ENCODE data around the gene SNAI3. TPM values are rescaled to one million over a fixed set of nuclear protein-coding genes. Genes with fewer than 3 reads are reported as not detected.

Gene SNAI3
- total and polyA plus RNA-seq, 2 of the 4 experiments (the other 2 are of a cell fraction): 0.21 TPM; not detected in 1

- H3K36me3 ChIP-seq (ENCODE audit: control insufficient read depth, insufficient read depth, low read length): no peaks in the 10 kb centered on the region
- WGBS, 2 experiments (ENCODE audit: extremely low coverage in 2 of 2, insufficient read length in 1 of 2): 41% methylated on average over 11 of the region's 28 CpGs; no CpG with 5 or more reads in 1 of the 2 experiments
- no peak overlapping the region for H2AFZ ChIP-seq (replicated peaks; ENCODE audit: low read length, poor library complexity)
- CTCF ChIA-PET: interaction anchor here (0.7 kb wide), 1 partner anchor 1247 kb away, joined by 3 read pairs; no protein-coding TSS in a partner anchor
- H3K9me3 ChIP-seq (ENCODE audit: control insufficient read depth, insufficient read depth, low read length): no peaks in the 10 kb centered on the region
- no peak overlapping the region for H3K9ac ChIP-seq (ENCODE audit: low read depth, low read length)
- H2BK120ac ChIP-seq (ENCODE audit: low read depth, low read length): no peak overlapping the region
- intact Hi-C loops (cut with micrococcal nuclease) (no loop called here), dilution Hi-C loops (cut with HindIII; ENCODE audit: low sequenced_read_pairs, unreplicated experiment) (no loop called here), in situ Hi-C loops (cut with MboI; ENCODE audit: low sequenced_read_pairs) (no loop called here)
- ATAC-seq (ENCODE audit: low read depth) (no peak), DNase-seq (no peak)
- H3K4ac ChIP-seq (ENCODE audit: low read depth, low read length): no peak overlapping the region
- H3K23ac ChIP-seq (ENCODE audit: low read depth, low read length): no peak overlapping the region
- no peak overlapping the region for H2AK5ac ChIP-seq (ENCODE audit: low read depth, low read length)
- no peak overlapping the region for H3K4me3 ChIP-seq (ENCODE audit: insufficient read depth, low read depth, low read length)
- no peak overlapping the region for H3K27ac ChIP-seq (ENCODE audit: insufficient read depth, low read length)
- TF ChIP-seq RAD21 (IDR thresholded peaks at IDR 0.05; ENCODE audit: low read length): no peak
- TF ChIP-seq FOS (IDR thresholded peaks at IDR 0.05; ENCODE audit: low read depth, low read length): no peak
- TF ChIP-seq RFX5 (IDR thresholded peaks at IDR 0.05; ENCODE audit: low read depth, low read length): no peak
- no peak for TF ChIP-seq MXI1 (IDR thresholded peaks at IDR 0.05; ENCODE audit: borderline replicate concordance, low read depth, low read length)
- no peak for TF ChIP-seq CTCF (conservative IDR thresholded peaks at IDR 0.05; ENCODE audit: low read depth, low read length)
- H3K4me2 ChIP-seq (ENCODE audit: low read depth, low read length): no peak overlapping the region
- BruUV-seq (replicated peaks): no TSS peak
- H2BK5ac ChIP-seq (ENCODE audit: low read depth, low read length, poor library complexity, severe bottlenecking): no peak overlapping the region
- H4K5ac ChIP-seq (ENCODE audit: low read depth, low read length): no peak overlapping the region
- H2BK20ac ChIP-seq (ENCODE audit: low read depth, low read length): no peak overlapping the region
- peaks cover 7% of the 10 kb centered on the region; the same call in 1 of the 2 replicates for H4K20me1 ChIP-seq (ENCODE audit: insufficient read depth, low read length)
- H4K91ac ChIP-seq (ENCODE audit: insufficient read depth, low read depth, low read length): no peak overlapping the region
- no peak overlapping the region for H3K56ac ChIP-seq (ENCODE audit: extremely low read depth, insufficient read depth, low read length)
- H3K27me3 ChIP-seq (ENCODE audit: control insufficient read depth, insufficient read depth, low read length): peaks cover 40% of the 10 kb centered on the region
- no peaks in the 10 kb centered on the region for H3K9me1 ChIP-seq (ENCODE audit: insufficient read depth, low read length)
- no peak overlapping the region for H3K14ac ChIP-seq (replicated peaks; ENCODE audit: low read depth, low read length)
- peaks cover 7% of the 10 kb centered on the region; the same call in 1 of the 2 replicates for H3K4me1 ChIP-seq (ENCODE audit: control insufficient read depth, insufficient read depth, low read length)
- H2BK15ac ChIP-seq (ENCODE audit: low read depth, low read length): no peak overlapping the region
- POLR2A ChIA-PET (ENCODE audit: unreplicated experiment): no interaction called here
- H3K79me1 ChIP-seq (ENCODE audit: low read depth in 1 of 2, low read length in 2 of 2): no peaks in the 10 kb centered on the region
- no peak overlapping the region for H3K18ac ChIP-seq (ENCODE audit: low read depth, low read length)
- no peak overlapping the region for H4K8ac ChIP-seq (ENCODE audit: low read depth in 2 of 2, low read length in 2 of 2)
- no peak overlapping the region for H2AK9ac ChIP-seq (replicated peaks; ENCODE audit: low read depth, low read length, poor library complexity)
These were observed 1.9 kb upstream of the SNAI3 start for GRCh38 chr16:88688013-88688778.

Data from IMR-90 (cell line).